ENCODE results near the gene P3H4. TPM values are rescaled to one million over a fixed set of nuclear protein-coding genes. Genes with fewer than 3 reads are reported as not detected.

Gene P3H4
- total RNA-seq, 1 experiment from 2014 or later = 24.0 TPM

DNA sequence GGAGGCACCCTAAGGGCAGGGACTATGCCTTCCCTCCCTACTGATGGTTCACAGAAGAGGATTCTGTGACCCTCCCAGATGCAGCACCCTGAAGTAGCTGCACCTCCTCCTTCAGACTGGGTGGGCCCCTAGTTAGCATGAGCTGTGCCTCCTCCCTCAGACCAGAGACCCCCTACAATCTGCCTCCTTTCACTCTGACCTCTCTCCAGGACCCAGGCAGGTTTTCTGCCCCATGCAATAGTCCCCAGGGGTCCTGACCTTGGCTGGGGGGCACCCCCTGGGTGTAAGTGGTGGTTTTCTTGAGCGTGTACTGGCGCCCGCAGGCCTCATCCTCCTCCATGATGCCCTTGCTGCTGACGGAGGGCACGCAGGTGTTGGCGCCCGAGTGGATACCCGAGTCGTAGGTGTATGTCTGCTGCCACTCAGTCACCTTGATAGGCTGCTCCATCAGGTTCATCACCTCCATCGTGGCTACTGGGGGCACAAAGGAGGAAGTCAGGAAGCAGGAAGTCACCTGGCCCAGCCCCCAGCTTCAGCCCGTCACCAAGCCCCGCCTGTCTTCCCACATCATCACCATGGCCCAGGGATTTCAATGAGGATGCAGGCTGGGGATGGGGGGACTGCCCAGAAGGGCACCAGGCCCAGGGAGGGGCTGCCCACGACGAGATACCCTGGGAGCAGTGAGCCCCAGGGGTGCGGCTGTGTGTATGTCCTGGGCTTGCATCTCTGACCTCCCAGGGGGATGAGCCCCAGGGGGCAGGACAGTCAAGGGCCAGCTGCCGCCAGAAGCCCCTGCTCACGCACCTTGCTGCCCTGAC is 40.2 kb downstream of the P3H4 start:
- no peaks in the 10 kb centered on the region for H3K9me3 ChIP-seq (ENCODE audit: control insufficient read depth, low read depth, low read length)
- no peak overlapping the region for H3K23ac ChIP-seq (ENCODE audit: insufficient read length, low read depth, low read length)
- H3K27ac ChIP-seq (ENCODE audit: insufficient read length, low read depth, low read length) = no peak overlapping the region
- H4K5ac ChIP-seq (ENCODE audit: insufficient read length, low read depth, low read length) = no peak overlapping the region
- no CpG with 5 or more reads among the region's 17 CpGs for WGBS (ENCODE audit: extremely low coverage, insufficient read length, low lambda C conversion rate)
- no peak overlapping the region for H3K9ac ChIP-seq (ENCODE audit: extremely low read depth, insufficient read length, low read length)
- H3K27me3 Mint-ChIP-seq (ENCODE audit: low read depth) = no peaks in the 10 kb centered on the region
- no peak overlapping the region for H3K56ac ChIP-seq (ENCODE audit: insufficient read length, low read depth, low read length)
- H3K36me3 Mint-ChIP-seq (ENCODE audit: insufficient read depth in 1 of 3, low read depth in 3 of 3) = peaks cover 22 to 51% (median 51%) of the 10 kb centered on the region in 3 experiments
- H2BK12ac ChIP-seq (ENCODE audit: insufficient read length, low read depth, low read length) = no peak overlapping the region
- no peak overlapping the region for H2AFZ ChIP-seq (ENCODE audit: low read length)
- H3K9me3 Mint-ChIP-seq = no peaks in the 10 kb centered on the region
- no peaks in the 10 kb centered on the region for H3K79me1 ChIP-seq (ENCODE audit: insufficient read depth, low read depth, low read length, poor library complexity, severe bottlenecking)
- no peak overlapping the region for H2BK15ac ChIP-seq (ENCODE audit: low read depth, low read length)
- no peak overlapping the region for H3K4me2 ChIP-seq (ENCODE audit: insufficient read depth, insufficient read length, low read length)
- H3K4me1 ChIP-seq (ENCODE audit: insufficient read depth, low read length) = peaks cover 7% of the 10 kb centered on the region; the same call in 1 of the 2 replicates
- H4K20me1 ChIP-seq (ENCODE audit: control insufficient read depth, insufficient read depth, insufficient read length) = no peaks in the 10 kb centered on the region
- no peak overlapping the region for H2BK20ac ChIP-seq (ENCODE audit: low read depth, low read length, poor library complexity, severe bottlenecking)
- H3K27ac Mint-ChIP-seq = peak overlapping the region; percentile 23 to 88 (median 55); a peak in 3 of 7 replicates
- no peaks in the 10 kb centered on the region for H3K27me3 ChIP-seq (ENCODE audit: insufficient read depth, low read length)
- no peaks in the 10 kb centered on the region; the same call in 1 of the 2 replicates for H3K79me2 ChIP-seq (ENCODE audit: insufficient read depth, low read length)
- no peak overlapping the region for H3K18ac ChIP-seq (ENCODE audit: insufficient read length, low read depth, low read length)
- no peak for DNase-seq
- no peaks in the 10 kb centered on the region for H3K23me2 ChIP-seq (ENCODE audit: insufficient read length, low read depth, low read length, poor library complexity, severe bottlenecking)
- H4K8ac ChIP-seq (replicated peaks; ENCODE audit: insufficient read length, low read depth, low read length) = no peak overlapping the region
- H2BK5ac ChIP-seq (ENCODE audit: insufficient read length, low read length) = no peak overlapping the region
- no peak overlapping the region for H2BK120ac ChIP-seq (ENCODE audit: low read depth, low read length, poor library complexity, severe bottlenecking)
- H3K4ac ChIP-seq (ENCODE audit: low read depth, low read length) = no peak overlapping the region
- TF ChIP-seq, protein P1, sequence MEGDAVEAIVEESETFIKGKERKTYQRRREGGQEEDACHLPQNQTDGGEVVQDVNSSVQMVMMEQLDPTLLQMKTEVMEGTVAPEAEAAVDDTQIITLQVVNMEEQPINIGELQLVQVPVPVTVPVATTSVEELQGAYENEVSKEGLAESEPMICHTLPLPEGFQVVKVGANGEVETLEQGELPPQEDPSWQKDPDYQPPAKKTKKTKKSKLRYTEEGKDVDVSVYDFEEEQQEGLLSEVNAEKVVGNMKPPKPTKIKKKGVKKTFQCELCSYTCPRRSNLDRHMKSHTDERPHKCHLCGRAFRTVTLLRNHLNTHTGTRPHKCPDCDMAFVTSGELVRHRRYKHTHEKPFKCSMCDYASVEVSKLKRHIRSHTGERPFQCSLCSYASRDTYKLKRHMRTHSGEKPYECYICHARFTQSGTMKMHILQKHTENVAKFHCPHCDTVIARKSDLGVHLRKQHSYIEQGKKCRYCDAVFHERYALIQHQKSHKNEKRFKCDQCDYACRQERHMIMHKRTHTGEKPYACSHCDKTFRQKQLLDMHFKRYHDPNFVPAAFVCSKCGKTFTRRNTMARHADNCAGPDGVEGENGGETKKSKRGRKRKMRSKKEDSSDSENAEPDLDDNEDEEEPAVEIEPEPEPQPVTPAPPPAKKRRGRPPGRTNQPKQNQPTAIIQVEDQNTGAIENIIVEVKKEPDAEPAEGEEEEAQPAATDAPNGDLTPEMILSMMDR (conservative IDR thresholded peaks at IDR 0.05) = no peak
- no peak overlapping the region for H3T11ph ChIP-seq (ENCODE audit: low read length)
- no peak overlapping the region for H2AK5ac ChIP-seq (ENCODE audit: insufficient read length, low read length)
- H3K4me1 Mint-ChIP-seq = peaks cover 41 to 49% of the 10 kb centered on the region in 2 experiments
- no peak overlapping the region for H4K91ac ChIP-seq (ENCODE audit: insufficient read length, low read depth, low read length)
- H3K4me3 Mint-ChIP-seq = peak overlapping the region in 1 of 2 experiments; percentile 27; a peak in 1 of 5 replicates
- H3K14ac ChIP-seq (ENCODE audit: insufficient read depth, low read length) = no peak overlapping the region

All from H9 (cell line).